Vagina (tissue), 2 donors: Measurements from ENCODE around the gene ALG2.

Experiments
- POLR2AphosphoS5 ChIP-seq, 2 donors: sonication (generic); formaldehyde crosslinking; IDR thresholded peaks; one replicate each; pipeline ENCODE4 v1.9.0; 2017; ENCODE audit warnings: antibody characterized with exemption in 2 of 2, mild to moderate bottlenecking in 2 of 2, low read depth in 1 of 2; ENCODE audit not compliant: insufficient read depth in 1 of 2
- TF ChIP-seq, protein P1 (sequence below), 3 experiments: fragments of 450-650 bp in 2 of 3; fragments of 200-600 bp in 1 of 3; sonication (generic) in 1 of 3; IDR thresholded peaks; one replicate each; pipeline ENCODE4 v1.5.1; 2017 to 2019; ENCODE audit warnings: antibody characterized with exemption in 3 of 3, mild to moderate bottlenecking in 2 of 3, moderate library complexity in 2 of 3

DNA sequence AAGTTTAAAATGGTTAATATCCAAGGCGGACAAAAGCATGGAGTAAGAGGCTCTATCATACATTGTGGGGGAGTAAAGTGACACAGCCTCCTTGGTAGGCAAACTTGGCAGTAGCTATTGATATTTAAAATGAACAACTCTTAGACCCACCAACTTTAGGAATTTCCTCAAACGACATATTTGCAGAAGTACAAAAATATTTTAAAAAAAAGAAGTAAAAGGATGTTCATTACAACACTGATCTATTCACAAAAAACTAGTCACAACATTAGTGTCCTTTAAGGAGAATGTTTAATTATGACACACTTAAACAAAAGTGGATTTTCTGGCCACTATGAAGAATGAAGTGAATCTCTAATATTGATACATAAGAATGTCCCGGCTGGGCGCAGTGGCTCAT lies 1.7 kb downstream of the ALG2 start:
- TF ChIP-seq, protein P1, sequence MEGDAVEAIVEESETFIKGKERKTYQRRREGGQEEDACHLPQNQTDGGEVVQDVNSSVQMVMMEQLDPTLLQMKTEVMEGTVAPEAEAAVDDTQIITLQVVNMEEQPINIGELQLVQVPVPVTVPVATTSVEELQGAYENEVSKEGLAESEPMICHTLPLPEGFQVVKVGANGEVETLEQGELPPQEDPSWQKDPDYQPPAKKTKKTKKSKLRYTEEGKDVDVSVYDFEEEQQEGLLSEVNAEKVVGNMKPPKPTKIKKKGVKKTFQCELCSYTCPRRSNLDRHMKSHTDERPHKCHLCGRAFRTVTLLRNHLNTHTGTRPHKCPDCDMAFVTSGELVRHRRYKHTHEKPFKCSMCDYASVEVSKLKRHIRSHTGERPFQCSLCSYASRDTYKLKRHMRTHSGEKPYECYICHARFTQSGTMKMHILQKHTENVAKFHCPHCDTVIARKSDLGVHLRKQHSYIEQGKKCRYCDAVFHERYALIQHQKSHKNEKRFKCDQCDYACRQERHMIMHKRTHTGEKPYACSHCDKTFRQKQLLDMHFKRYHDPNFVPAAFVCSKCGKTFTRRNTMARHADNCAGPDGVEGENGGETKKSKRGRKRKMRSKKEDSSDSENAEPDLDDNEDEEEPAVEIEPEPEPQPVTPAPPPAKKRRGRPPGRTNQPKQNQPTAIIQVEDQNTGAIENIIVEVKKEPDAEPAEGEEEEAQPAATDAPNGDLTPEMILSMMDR (IDR thresholded peaks at IDR 0.05) = no peak
- TF ChIP-seq POLR2AphosphoS5 (IDR thresholded peaks at IDR 0.05; ENCODE audit: insufficient read depth in 1 of 2, low read depth in 1 of 2) = no peak
